SK-N-SH (cell line): ENCODE data around the gene MGLL.

Experiments
- CTCF ChIP-seq: fragments of 200-600 bp; sonication (generic); IDR thresholded peaks from 2 replicates; pipeline ENCODE4 v1.6.1; 2017; ENCODE audit warnings: antibody characterized with exemption, mild to moderate bottlenecking, moderate library complexity
- RAD21 ChIP-seq: IDR thresholded peaks from 2 replicates; pipeline ENCODE4 v1.6.1; 2012; ENCODE audit warnings: mild to moderate bottlenecking, low read length
- RFX5 ChIP-seq: IDR thresholded peaks from 2 replicates; pipeline ENCODE4 v1.6.1; 2012; ENCODE audit warnings: mild to moderate bottlenecking, improper control_type of control experiment, low read length
- USF1 ChIP-seq: IDR thresholded peaks from 2 replicates; pipeline ENCODE4 v1.4.0; 2012; ENCODE audit warnings: low read depth, borderline replicate concordance

- TF ChIP-seq USF1 (no peak), CTCF (no peak), RAD21 (no peak), RFX5 (no peak)
Observed at GRCh38 chr3:127666676-127667075, 155.6 kb downstream of the MGLL start.
